Measurements from ENCODE around the gene EEIG1. TPM values are rescaled to one million over a fixed set of nuclear protein-coding genes. Genes with fewer than 3 reads are reported as not detected.

EEIG1 gene
- total and polyA plus RNA-seq, 2 of the 4 experiments (the other 2 are of a cell fraction), result 1.1 to 23.2 TPM

GRCh38 chr9:127966416-127967150 lies 14.2 kb downstream of the EEIG1 start:
- Histone ChIP-seq H3K18ac (ENCODE audit: low read depth, low read length) (peak overlapping the region; percentile 91), H2AFZ (replicated peaks; ENCODE audit: low read length, poor library complexity) (peak overlapping the region; percentile 55), H2AK5ac (ENCODE audit: low read depth, low read length) (peak overlapping the region; percentile 98), H3K56ac (ENCODE audit: extremely low read depth, insufficient read depth, low read length) (peak overlapping the region; percentile 64; the same call in 1 of the 2 replicates), H3K9me3 (ENCODE audit: control insufficient read depth, insufficient read depth, low read length) (no peaks in the 10 kb centered on the region), H2BK5ac (ENCODE audit: low read depth, low read length, poor library complexity, severe bottlenecking) (peak overlapping the region; percentile 93), H3K4me3 (ENCODE audit: insufficient read depth, low read depth, low read length) (no peak overlapping the region), H3K9ac (ENCODE audit: low read depth, low read length) (peak overlapping the region; percentile 74; the same call in 1 of the 2 replicates), H4K91ac (ENCODE audit: insufficient read depth, low read depth, low read length) (peak overlapping the region; percentile 98), H3K23ac (ENCODE audit: low read depth, low read length) (peak overlapping the region; percentile 98), H3K9me1 (ENCODE audit: insufficient read depth, low read length) (peaks cover 37% of the 10 kb centered on the region), H3K4me1 (ENCODE audit: control insufficient read depth, insufficient read depth, low read length) (peaks cover 57% of the 10 kb centered on the region), H3K79me1 (ENCODE audit: low read depth in 1 of 2, low read length in 2 of 2) (peaks cover 48 to 89% of the 10 kb centered on the region in 2 experiments), H3K14ac (replicated peaks; ENCODE audit: low read depth, low read length) (peak overlapping the region; percentile 97), H4K20me1 (ENCODE audit: insufficient read depth, low read length) (peaks cover 14% of the 10 kb centered on the region), H2BK120ac (ENCODE audit: low read depth, low read length) (peak overlapping the region; percentile 97), H2BK20ac (ENCODE audit: low read depth, low read length) (peak overlapping the region; percentile 95), H3K4me2 (ENCODE audit: low read depth, low read length) (no peak overlapping the region), H3K36me3 (ENCODE audit: control insufficient read depth, insufficient read depth, low read length) (no peaks in the 10 kb centered on the region), H4K5ac (ENCODE audit: low read depth, low read length) (peak overlapping the region; percentile 93), H2AK9ac (replicated peaks; ENCODE audit: low read depth, low read length, poor library complexity) (peak overlapping the region; percentile 99), H3K27me3 (ENCODE audit: control insufficient read depth, insufficient read depth, low read length) (no peaks in the 10 kb centered on the region), H3K27ac (ENCODE audit: insufficient read depth, low read length) (peak overlapping the region; percentile 92), H2BK15ac (ENCODE audit: low read depth, low read length) (peak overlapping the region; percentile 94; the same call in 2 of the 3 replicates), H3K4ac (ENCODE audit: low read depth, low read length) (peak overlapping the region; percentile 99), H4K8ac (ENCODE audit: low read depth in 2 of 2, low read length in 2 of 2) (peak overlapping the region; percentile 93 to 99; a peak in 3 of 4 replicates)
- POLR2A ChIA-PET (ENCODE audit: unreplicated experiment), result no interaction called here
- CTCF ChIA-PET, result interaction anchor here (1.4 kb wide), 1 partner anchor 11 kb away, joined by 3 read pairs; no protein-coding TSS in a partner anchor
- no peak for TF ChIP-seq MAFK (IDR thresholded peaks at IDR 0.05; ENCODE audit: low read depth, low read length)
- TF ChIP-seq RFX5 (IDR thresholded peaks at IDR 0.05; ENCODE audit: low read depth, low read length), result no peak
- TF ChIP-seq MXI1 (IDR thresholded peaks at IDR 0.05; ENCODE audit: borderline replicate concordance, low read depth, low read length), result no peak
- TF ChIP-seq, protein P1, sequence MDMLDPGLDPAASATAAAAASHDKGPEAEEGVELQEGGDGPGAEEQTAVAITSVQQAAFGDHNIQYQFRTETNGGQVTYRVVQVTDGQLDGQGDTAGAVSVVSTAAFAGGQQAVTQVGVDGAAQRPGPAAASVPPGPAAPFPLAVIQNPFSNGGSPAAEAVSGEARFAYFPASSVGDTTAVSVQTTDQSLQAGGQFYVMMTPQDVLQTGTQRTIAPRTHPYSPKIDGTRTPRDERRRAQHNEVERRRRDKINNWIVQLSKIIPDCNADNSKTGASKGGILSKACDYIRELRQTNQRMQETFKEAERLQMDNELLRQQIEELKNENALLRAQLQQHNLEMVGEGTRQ (IDR thresholded peaks at IDR 0.05; ENCODE audit: low read depth, low read length), result no peak
- TF ChIP-seq RCOR1 (IDR thresholded peaks at IDR 0.05; ENCODE audit: insufficient replicate concordance, low read length), result no peak
- TF ChIP-seq CHD1 (IDR thresholded peaks at IDR 0.05; ENCODE audit: low read depth, low read length), result no peak
- TF ChIP-seq, protein P2, sequence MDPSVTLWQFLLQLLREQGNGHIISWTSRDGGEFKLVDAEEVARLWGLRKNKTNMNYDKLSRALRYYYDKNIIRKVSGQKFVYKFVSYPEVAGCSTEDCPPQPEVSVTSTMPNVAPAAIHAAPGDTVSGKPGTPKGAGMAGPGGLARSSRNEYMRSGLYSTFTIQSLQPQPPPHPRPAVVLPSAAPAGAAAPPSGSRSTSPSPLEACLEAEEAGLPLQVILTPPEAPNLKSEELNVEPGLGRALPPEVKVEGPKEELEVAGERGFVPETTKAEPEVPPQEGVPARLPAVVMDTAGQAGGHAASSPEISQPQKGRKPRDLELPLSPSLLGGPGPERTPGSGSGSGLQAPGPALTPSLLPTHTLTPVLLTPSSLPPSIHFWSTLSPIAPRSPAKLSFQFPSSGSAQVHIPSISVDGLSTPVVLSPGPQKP (IDR thresholded peaks at IDR 0.05; ENCODE audit: borderline replicate concordance, low read depth, low read length), result no peak
- no TSS peak for BruUV-seq (replicated peaks)
- dilution Hi-C loops (cut with HindIII; ENCODE audit: low sequenced_read_pairs, unreplicated experiment), result no loop called here
- intact Hi-C loops (cut with micrococcal nuclease), result loop anchor here (5.0 kb wide), 1 partner anchor 116 kb away; no protein-coding TSS in a partner anchor
- 84% methylated on average over 4 of the region's 8 CpGs; no CpG with 5 or more reads in 1 of the 2 experiments for WGBS, 2 experiments (ENCODE audit: extremely low coverage in 2 of 2, insufficient read length in 1 of 2)
- DNase-seq (no peak), ATAC-seq (ENCODE audit: low read depth) (no peak)
- in situ Hi-C loops (cut with MboI; ENCODE audit: low sequenced_read_pairs), result no loop called here
